ENCODE data around the gene WDFY4.

Gene WDFY4

DNA sequence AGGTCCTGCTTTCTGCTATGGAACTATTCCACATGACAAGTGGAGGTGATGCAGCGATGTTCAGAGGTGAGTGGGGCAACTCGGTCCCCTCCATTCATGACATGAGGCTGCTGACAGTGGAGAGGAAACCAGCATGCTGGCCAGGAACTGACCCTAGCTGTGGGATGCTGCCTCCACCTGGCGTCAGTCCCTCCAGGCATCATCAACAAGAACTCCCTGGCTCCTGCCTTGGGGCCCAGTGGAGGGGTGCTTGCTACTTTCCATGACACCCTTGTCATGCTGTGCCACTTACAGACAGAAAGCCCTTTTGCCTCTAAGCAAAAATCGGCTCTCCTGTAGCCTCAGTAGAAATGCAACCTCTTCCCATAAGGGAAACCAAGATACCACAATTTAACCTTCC lies 136.4 kb downstream of the WDFY4 start:
- TF ChIP-seq CTBP1 (IDR thresholded peaks at IDR 0.05; ENCODE audit: borderline replicate concordance): no peak
- TF ChIP-seq SUZ12 (IDR thresholded peaks at IDR 0.05): no peak
- no peak for TF ChIP-seq FOXK2 (IDR thresholded peaks at IDR 0.05)
- TF ChIP-seq PKNOX1 (IDR thresholded peaks at IDR 0.05): no peak
- no peak for TF ChIP-seq NFRKB (IDR thresholded peaks at IDR 0.05)
- TF ChIP-seq FOXA1 (IDR thresholded peaks at IDR 0.05): no peak
- TF ChIP-seq ARNT (IDR thresholded peaks at IDR 0.05): no peak
- no peak for TF ChIP-seq SP1 (IDR thresholded peaks at IDR 0.05)
- TF ChIP-seq FOXM1 (IDR thresholded peaks at IDR 0.05; ENCODE audit: borderline replicate concordance): no peak
- TF ChIP-seq ELF4 (IDR thresholded peaks at IDR 0.05): no peak
- no peak for TF ChIP-seq ZNF384 (IDR thresholded peaks at IDR 0.05)
- TF ChIP-seq TARDBP (IDR thresholded peaks at IDR 0.05): no peak
- no peak for TF ChIP-seq LEF1 (IDR thresholded peaks at IDR 0.05; ENCODE audit: borderline replicate concordance)
- TF ChIP-seq HDGF (IDR thresholded peaks at IDR 0.05; ENCODE audit: borderline replicate concordance): no peak
- no peak for TF ChIP-seq L3MBTL2 (conservative IDR thresholded peaks at IDR 0.05)
- TF ChIP-seq BHLHE40 (IDR thresholded peaks at IDR 0.05; ENCODE audit: borderline replicate concordance): no peak
- ChIA-PET CTCF (no interaction called here), POLR2A (no interaction called here)
- no peak for DNase-seq (ENCODE audit: extremely low spot score)

- TF ChIP-seq SP1 (IDR thresholded peaks at IDR 0.05) (no peak), FOXA1 (IDR thresholded peaks at IDR 0.05) (no peak), CTBP1 (IDR thresholded peaks at IDR 0.05; ENCODE audit: borderline replicate concordance) (no peak), ARNT (IDR thresholded peaks at IDR 0.05) (no peak), FOXK2 (IDR thresholded peaks at IDR 0.05) (no peak), HDGF (IDR thresholded peaks at IDR 0.05; ENCODE audit: borderline replicate concordance) (no peak)
- ChIA-PET CTCF (no interaction called here), POLR2A (no interaction called here)
- no peak for DNase-seq (ENCODE audit: extremely low spot score)
Measured at GRCh38 chr10:48821692-48822091, 137.0 kb downstream of the WDFY4 start.

GRCh38 chr10:48833674-48834073 lies 149.0 kb downstream of the WDFY4 start:
- POLR2A ChIA-PET: no interaction called here
- no peak for DNase-seq (ENCODE audit: extremely low spot score)
- TF ChIP-seq FOXM1 (IDR thresholded peaks at IDR 0.05; ENCODE audit: borderline replicate concordance) (no peak), HDGF (IDR thresholded peaks at IDR 0.05; ENCODE audit: borderline replicate concordance) (no peak), ZNF384 (IDR thresholded peaks at IDR 0.05) (no peak), SUZ12 (IDR thresholded peaks at IDR 0.05) (no peak), SP1 (IDR thresholded peaks at IDR 0.05) (no peak), ELF4 (IDR thresholded peaks at IDR 0.05) (no peak), BHLHE40 (IDR thresholded peaks at IDR 0.05; ENCODE audit: borderline replicate concordance) (no peak), L3MBTL2 (conservative IDR thresholded peaks at IDR 0.05) (no peak), ARNT (IDR thresholded peaks at IDR 0.05) (no peak), TARDBP (IDR thresholded peaks at IDR 0.05) (no peak), PKNOX1 (IDR thresholded peaks at IDR 0.05) (no peak), CTBP1 (IDR thresholded peaks at IDR 0.05; ENCODE audit: borderline replicate concordance) (no peak), LEF1 (IDR thresholded peaks at IDR 0.05; ENCODE audit: borderline replicate concordance) (no peak)
- CTCF ChIA-PET: no interaction called here

DNA sequence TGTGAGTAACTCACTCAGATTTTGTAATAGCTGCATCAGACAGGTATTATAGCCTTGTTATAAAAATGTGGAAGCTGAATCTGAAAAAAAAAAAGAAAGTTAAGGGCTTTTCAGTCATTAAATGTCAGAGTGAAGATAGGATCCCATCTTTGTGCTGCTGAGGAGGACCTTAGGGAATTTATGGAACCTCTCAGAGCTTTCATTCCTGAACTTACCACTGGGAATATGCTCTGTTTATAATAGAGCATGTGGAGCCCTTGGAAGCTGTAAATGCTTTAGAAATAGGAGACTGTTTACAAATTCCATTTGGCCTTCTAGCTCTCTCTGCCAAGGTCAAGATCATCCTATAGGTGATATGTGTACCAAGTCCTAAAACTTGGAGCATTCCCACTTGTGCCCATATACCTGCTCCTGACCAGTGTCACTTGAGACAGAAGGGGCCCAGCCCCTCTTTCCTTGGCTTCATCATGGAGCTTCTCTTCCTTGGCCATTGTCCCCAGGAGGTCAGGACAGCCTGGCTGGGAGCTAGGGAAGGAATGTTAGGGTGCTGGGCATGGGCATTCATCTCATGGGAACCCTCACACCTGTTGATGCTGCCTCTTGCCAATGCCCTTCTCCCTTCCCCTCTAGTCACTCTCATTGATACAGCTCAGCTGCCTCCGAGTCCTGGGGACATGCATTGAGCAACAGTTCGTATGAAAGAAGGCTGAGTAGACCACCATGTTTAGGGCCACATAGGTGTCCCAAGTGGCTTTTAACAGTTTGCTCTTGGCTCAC lies 149.7 kb downstream of the WDFY4 start:
- ChIA-PET POLR2A (no interaction called here), CTCF (no interaction called here)
- TF ChIP-seq HDGF (IDR thresholded peaks at IDR 0.05; ENCODE audit: borderline replicate concordance): no peak
- no peak for TF ChIP-seq ELF4 (IDR thresholded peaks at IDR 0.05)
- no peak for TF ChIP-seq L3MBTL2 (conservative IDR thresholded peaks at IDR 0.05)
- TF ChIP-seq CTBP1 (IDR thresholded peaks at IDR 0.05; ENCODE audit: borderline replicate concordance): no peak
- no peak for TF ChIP-seq FOXA1 (IDR thresholded peaks at IDR 0.05)
- TF ChIP-seq FOXM1 (IDR thresholded peaks at IDR 0.05; ENCODE audit: borderline replicate concordance): no peak
- TF ChIP-seq PKNOX1 (IDR thresholded peaks at IDR 0.05): no peak
- no peak for TF ChIP-seq SP1 (IDR thresholded peaks at IDR 0.05)
- no peak for TF ChIP-seq LEF1 (IDR thresholded peaks at IDR 0.05; ENCODE audit: borderline replicate concordance)
- no peak for TF ChIP-seq NFRKB (IDR thresholded peaks at IDR 0.05)
- no peak for TF ChIP-seq BHLHE40 (IDR thresholded peaks at IDR 0.05; ENCODE audit: borderline replicate concordance)
- TF ChIP-seq ZNF384 (IDR thresholded peaks at IDR 0.05): no peak
- no peak for TF ChIP-seq TARDBP (IDR thresholded peaks at IDR 0.05)
- no peak for TF ChIP-seq SUZ12 (IDR thresholded peaks at IDR 0.05)
- no peak for DNase-seq (ENCODE audit: extremely low spot score)

DNA sequence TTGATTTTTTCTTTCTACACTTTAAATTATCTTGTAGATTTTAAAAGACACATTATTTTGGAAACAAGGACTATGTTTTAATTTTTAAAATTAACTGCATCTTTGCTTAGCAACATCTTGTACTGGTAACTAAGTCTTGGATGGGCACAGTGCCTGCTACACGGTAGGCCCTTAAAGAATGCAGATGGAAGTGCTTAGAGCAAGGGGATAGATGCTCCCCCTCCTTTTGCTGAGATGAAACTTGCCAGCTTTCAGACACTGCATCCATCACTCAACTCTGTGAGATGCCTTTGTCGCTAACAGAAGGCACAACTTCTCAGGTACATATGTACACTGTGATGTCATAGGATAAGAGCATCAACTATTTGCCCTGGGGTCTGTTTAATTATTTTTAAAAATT lies 151.1 kb downstream of the WDFY4 start:
- ChIA-PET POLR2A (no interaction called here), CTCF (no interaction called here)
- TF ChIP-seq HDGF (IDR thresholded peaks at IDR 0.05; ENCODE audit: borderline replicate concordance) (no peak), LEF1 (IDR thresholded peaks at IDR 0.05; ENCODE audit: borderline replicate concordance) (no peak)
- DNase-seq (ENCODE audit: extremely low spot score): no peak

DNA sequence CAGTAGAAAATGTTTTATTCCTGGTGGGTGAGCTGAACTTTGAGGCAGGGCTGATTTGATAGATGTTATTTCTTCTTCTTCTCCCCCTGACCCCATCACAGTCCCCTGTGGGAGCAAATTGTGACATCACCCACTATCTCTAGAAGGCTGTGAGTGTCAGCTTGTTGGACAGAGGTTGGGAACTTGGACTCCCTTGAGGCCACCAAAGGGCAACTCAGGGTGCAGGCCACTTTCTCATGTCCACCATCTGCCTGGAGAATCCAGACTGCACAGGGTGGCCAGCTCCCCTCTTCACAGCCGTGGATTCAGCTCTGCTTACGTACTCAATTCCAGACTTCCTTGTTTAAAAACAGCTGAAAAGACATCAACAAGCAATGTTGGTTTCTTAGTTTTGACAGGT lies 151.9 kb downstream of the WDFY4 start:
- DNase-seq (ENCODE audit: extremely low spot score): no peak
- ChIA-PET POLR2A (no interaction called here), CTCF (no interaction called here)
- TF ChIP-seq NFRKB (IDR thresholded peaks at IDR 0.05): no peak
- TF ChIP-seq FOXA1 (IDR thresholded peaks at IDR 0.05): no peak
- TF ChIP-seq ZNF384 (IDR thresholded peaks at IDR 0.05): no peak
- no peak for TF ChIP-seq ELF4 (IDR thresholded peaks at IDR 0.05)
- TF ChIP-seq CTBP1 (IDR thresholded peaks at IDR 0.05; ENCODE audit: borderline replicate concordance): no peak
- TF ChIP-seq HDGF (IDR thresholded peaks at IDR 0.05; ENCODE audit: borderline replicate concordance): no peak
- TF ChIP-seq FOXM1 (IDR thresholded peaks at IDR 0.05; ENCODE audit: borderline replicate concordance): no peak
- no peak for TF ChIP-seq SP1 (IDR thresholded peaks at IDR 0.05)
- no peak for TF ChIP-seq LEF1 (IDR thresholded peaks at IDR 0.05; ENCODE audit: borderline replicate concordance)
- TF ChIP-seq FOXK2 (IDR thresholded peaks at IDR 0.05): no peak
- TF ChIP-seq PKNOX1 (IDR thresholded peaks at IDR 0.05): no peak
- TF ChIP-seq ARNT (IDR thresholded peaks at IDR 0.05): no peak
- TF ChIP-seq L3MBTL2 (conservative IDR thresholded peaks at IDR 0.05): no peak
- no peak for TF ChIP-seq SUZ12 (IDR thresholded peaks at IDR 0.05)
- no peak for TF ChIP-seq TARDBP (IDR thresholded peaks at IDR 0.05)
- no peak for TF ChIP-seq BHLHE40 (IDR thresholded peaks at IDR 0.05; ENCODE audit: borderline replicate concordance)

All from HEK293T (cell line).